ENCODE results near the gene ACAD8.

ACAD8 gene

DNA sequence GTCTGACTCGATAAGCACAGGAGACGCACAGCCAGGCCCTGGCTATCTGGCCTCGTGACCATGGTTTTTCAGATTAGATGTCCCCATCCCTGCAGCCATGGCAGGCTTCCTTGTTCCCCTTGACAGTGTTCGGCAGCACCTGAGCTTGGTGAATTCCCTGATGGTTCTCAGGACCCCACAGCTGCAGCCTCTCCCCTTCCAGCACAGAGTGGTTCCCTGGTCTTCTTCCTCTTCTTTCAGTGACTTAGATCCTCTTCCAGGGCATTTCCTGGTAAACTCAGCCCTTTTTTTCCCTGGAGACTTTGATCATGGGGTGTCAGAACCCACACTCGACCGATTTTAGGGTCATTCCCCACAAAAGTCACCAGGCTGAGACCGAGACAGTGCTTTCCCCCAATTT, 37.3 kb downstream of the ACAD8 start:
- DNase-seq (ENCODE audit: low read depth in 2 of 2): no peak

DNA sequence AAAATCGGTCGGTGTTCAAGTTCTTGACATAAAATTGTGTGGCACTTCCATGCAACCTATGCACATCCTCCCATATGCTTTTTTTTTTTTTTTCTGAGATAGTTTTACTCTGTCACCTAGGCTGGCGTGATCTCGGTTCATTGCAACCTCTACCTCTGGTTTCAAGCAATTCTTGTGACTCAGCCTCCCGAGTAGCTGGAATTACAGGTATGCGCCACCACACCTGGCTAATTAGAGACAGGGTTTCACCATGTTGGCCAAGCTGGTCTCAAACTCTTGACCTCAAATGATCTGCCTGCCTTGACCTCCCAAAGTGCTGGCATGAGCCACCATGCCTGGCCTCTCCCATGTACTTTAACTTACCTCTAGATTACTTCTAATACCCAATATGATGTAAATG, 37.8 kb downstream of the ACAD8 start:
- no peak for DNase-seq (ENCODE audit: low read depth in 2 of 2)

DNA sequence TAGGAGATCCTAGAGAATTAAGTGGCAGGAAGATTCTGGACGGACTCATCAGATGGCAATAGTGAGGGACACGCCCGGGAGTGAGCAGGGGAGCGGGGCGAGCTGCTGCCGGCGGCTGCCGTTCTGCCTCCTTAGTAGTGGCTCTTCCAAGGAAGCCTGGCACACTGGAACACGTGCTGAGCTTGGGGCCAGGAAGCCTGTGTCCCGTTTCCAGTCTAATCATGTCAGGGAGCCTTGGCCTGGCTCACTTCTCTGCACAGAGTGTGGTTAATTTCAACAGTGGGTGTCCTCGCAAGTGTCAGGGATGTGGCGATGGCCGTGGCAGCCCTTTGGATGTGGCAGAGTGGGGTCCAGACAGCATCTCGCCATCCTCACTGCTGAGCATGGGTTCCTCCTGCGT, 39.3 kb downstream of the ACAD8 start:
- DNase-seq (ENCODE audit: low read depth in 2 of 2): no peak

DNA sequence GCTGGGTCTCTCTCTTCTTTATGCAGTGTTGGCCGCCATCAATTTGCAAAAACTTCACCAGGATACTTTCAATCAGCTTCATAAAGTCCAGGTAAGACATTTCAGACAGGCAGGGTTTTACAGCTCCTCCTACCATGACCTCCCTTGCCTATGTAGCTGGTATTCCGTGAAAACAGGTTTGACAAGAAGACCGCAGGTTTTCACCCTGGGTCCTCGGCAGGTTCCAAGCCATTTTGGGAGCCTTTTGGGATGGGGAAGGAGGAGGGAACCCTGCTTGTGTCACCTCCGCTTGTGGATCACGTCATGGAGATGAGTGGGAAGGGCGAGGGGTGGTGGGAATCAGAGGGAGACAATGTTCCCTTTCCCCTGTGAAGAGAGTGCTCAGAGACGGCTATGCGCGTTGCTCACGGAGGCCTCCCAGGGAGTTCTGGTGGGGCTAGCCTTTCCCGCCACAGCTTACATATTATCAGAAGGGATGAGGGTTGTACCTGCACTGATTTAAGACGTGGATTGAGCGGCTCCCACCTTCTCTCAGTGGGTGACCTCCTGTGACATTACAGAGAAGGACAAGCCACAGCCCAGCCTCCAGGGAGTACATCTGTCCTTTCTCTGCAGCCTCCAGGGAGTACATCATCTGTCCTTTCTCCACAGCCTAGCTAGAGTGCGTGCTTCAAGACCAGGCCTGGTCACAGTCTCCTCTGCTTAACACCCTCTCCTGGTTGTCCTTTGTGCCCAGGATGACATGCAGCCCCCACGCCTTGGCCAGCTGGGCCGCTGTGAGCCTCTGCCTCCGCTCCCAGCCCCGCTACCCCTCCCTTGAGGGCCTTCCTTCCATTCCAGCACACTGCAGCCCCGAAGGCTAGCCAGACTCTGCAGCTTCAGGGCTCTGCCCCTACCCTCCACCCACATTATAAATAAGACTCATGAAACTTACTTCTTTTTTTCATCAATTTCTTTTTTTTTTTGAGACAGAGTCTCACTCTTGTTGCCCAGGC, 40.0 kb downstream of the ACAD8 start:
- no peak for DNase-seq (ENCODE audit: low read depth in 2 of 2)

DNA sequence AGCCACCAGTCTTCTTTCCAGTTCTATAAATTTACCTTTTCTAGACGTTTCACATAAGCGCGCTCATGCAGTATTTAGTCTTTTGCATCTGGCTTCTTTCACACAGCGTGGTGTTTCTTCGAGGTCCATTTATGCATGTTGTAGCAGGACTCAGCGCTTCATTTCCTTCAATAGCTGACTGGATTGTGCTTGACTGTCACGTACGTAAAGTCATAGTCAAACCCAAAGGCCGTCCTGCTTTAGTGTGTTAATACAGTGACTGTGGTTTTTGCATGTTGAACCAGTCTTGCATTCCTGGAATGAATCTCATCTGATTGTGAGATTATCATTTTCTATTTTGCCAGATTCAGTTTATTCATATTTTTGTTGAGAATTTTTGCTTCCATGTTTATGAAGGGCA, 41.3 kb downstream of the ACAD8 start:
- DNase-seq (ENCODE audit: low read depth in 2 of 2): no peak

DNA sequence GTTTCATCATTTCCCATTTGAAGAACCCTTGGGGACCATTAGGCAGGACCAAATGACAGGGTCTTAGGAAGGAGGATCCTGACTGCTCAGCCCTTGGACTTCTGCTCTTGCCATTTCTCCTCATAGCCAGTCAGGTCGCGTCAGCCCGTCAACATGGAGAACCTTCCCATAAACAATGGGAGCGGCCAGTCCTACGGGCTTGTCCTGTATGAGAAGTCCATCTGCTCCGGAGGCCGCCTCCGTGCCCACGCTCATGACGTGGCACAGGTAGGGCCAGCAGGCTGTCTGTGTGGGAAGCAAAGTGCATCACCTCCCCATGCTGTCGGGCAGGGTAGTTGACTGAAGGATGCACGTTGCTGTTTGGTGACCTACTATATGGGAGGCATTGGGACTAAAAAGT, 58.9 kb downstream of the ACAD8 start:
- DNase-seq (ENCODE audit: low read depth in 2 of 2): no peak

DNA sequence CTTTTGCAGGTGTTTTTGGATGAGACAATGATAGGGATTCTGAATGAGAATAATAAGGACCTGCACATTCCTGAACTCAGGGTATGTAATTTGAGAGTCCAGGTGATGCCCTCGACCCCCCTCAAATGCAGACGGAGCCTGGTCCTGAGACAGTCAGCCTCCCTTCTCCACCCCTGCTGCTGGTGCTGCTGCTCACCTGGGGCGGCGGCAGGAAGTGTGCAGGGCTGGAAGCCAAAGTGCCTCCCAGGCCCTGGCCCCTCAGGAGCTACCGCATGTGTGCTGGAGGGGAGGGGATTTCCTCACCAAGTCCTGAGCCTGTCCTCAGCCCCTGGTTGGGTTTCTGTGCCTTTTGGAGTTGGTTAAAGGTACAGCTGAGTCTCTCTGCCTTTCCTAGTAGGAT, 59.4 kb downstream of the ACAD8 start:
- no peak for DNase-seq (ENCODE audit: low read depth in 2 of 2)

DNA sequence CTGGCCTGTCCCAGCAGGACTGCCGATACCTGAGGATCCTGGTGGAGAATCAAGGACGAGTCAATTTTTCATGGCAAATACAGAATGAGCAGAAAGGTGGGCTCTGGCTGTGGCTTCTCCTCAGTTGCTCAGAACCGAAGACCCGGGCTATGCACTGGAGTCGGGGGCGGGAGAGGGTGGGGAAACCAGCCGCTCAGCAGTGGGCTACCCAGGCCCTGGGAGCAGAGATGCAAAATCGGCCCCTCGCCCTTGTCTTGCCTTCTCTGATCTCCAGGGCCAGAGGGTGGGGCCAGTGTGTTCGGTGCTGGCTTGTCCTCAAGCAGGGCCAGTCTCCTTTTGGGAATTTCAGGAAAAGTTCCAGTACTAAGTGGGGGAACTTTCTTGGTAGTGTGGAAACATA, 60.0 kb downstream of the ACAD8 start:
- no peak for DNase-seq (ENCODE audit: low read depth in 2 of 2)

DNA sequence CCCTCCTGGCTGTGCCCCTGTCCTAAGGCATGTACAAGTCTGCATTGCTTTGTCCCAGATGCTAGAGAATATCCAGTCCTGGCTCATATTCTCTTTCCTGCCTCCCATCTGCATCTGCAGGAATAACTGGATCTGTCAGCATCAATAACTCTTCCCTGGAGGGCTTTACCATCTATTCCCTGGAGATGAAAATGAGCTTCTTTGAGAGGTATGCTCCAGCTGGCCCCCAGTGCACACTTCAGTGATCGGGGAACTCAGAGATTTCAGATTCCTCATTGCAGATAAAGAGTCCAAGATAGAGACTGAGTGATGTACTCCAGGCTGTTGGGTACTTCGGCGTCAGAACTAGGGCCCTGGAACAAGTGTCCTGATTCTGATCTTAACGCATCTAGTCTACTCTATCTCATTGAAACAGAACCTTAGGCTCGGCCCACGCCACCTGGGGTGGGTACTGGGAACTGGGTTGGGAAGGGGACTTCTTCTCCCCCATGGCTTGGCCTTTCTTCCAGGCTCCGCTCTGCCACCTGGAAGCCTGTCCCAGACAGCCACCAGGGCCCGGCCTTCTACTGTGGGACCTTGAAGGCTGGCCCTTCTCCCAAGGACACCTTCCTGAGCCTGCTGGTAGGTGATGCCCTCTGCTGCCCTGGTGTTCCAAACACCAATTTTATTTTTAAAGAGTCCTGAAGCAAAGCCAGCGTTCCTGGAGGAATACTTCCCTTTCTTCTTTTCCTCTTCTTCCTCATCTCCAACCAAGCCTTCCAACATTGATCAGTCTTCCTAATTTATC, 60.6 kb downstream of the ACAD8 start:
- no peak for DNase-seq (ENCODE audit: low read depth in 2 of 2)

All from activated CD8-positive, alpha-beta memory T cell treated with anti-CD3 and anti-CD28 coated beads for 4 hours (primary cell).